Measurements from ENCODE around the gene SYVN1.
A peak's percentile ranks its signal among the peaks of the same experiment; 100 is the strongest.

SYVN1 gene

GRCh38 chr11:65169164-65169641, 34.9 kb upstream of the SYVN1 start:
- Histone ChIP-seq H3K9ac (ENCODE audit: low read length in 5 of 5) (no peak overlapping the region), H3K36me3 (ENCODE audit: control insufficient read depth in 5 of 5, insufficient read depth in 5 of 5, low read length in 5 of 5) (no peaks in the 10 kb centered on the region), H3K27ac (ENCODE audit: low read depth, low read length) (no peak overlapping the region), H3K4me3 (ENCODE audit: low read depth in 1 of 5, low read length in 5 of 5) (no peak overlapping the region), H3K27me3 (ENCODE audit: control insufficient read depth in 5 of 5, insufficient read depth in 4 of 5, low read length in 5 of 5) (no peaks in the 10 kb centered on the region), H3K9me3 (ENCODE audit: control insufficient read depth in 5 of 5, low read length in 5 of 5) (no peaks in the 10 kb centered on the region), H3K4me1 (ENCODE audit: control insufficient read depth in 5 of 5, insufficient read depth in 5 of 5, low read length in 5 of 5) (peaks cover 0 to 11% (median 3%) of the 10 kb centered on the region in 5 donors)

GRCh38 chr11:65167656-65168055, 33.3 kb upstream of the SYVN1 start:
- Histone ChIP-seq H3K27me3 (ENCODE audit: control insufficient read depth in 5 of 5, insufficient read depth in 4 of 5, low read length in 5 of 5) (no peaks in the 10 kb centered on the region), H3K9me3 (ENCODE audit: control insufficient read depth in 5 of 5, low read length in 5 of 5) (no peaks in the 10 kb centered on the region), H3K27ac (ENCODE audit: low read depth, low read length) (no peak overlapping the region), H3K36me3 (ENCODE audit: control insufficient read depth in 5 of 5, insufficient read depth in 5 of 5, low read length in 5 of 5) (no peaks in the 10 kb centered on the region), H3K4me1 (ENCODE audit: control insufficient read depth in 5 of 5, insufficient read depth in 5 of 5, low read length in 5 of 5) (peaks cover 0 to 11% (median 3%) of the 10 kb centered on the region in 5 donors), H3K9ac (ENCODE audit: low read length in 5 of 5) (no peak overlapping the region), H3K4me3 (ENCODE audit: low read depth in 1 of 5, low read length in 5 of 5) (no peak overlapping the region)

GRCh38 chr11:65166893-65167292, 32.6 kb upstream of the SYVN1 start:
- no peak overlapping the region for H3K4me3 ChIP-seq (ENCODE audit: low read depth in 1 of 5, low read length in 5 of 5)
- H3K9me3 ChIP-seq (ENCODE audit: control insufficient read depth in 5 of 5, low read length in 5 of 5) = no peaks in the 10 kb centered on the region
- H3K27ac ChIP-seq (ENCODE audit: low read depth, low read length) = no peak overlapping the region
- H3K9ac ChIP-seq (ENCODE audit: low read length in 5 of 5) = no peak overlapping the region
- H3K36me3 ChIP-seq (ENCODE audit: control insufficient read depth in 5 of 5, insufficient read depth in 5 of 5, low read length in 5 of 5) = no peaks in the 10 kb centered on the region
- H3K4me1 ChIP-seq (ENCODE audit: control insufficient read depth in 5 of 5, insufficient read depth in 5 of 5, low read length in 5 of 5) = peaks cover 0 to 11% (median 3%) of the 10 kb centered on the region in 5 donors
- H3K27me3 ChIP-seq (ENCODE audit: control insufficient read depth in 5 of 5, insufficient read depth in 4 of 5, low read length in 5 of 5) = no peaks in the 10 kb centered on the region

- Histone ChIP-seq H3K27me3 (ENCODE audit: control insufficient read depth in 5 of 5, insufficient read depth in 4 of 5, low read length in 5 of 5) (no peaks in the 10 kb centered on the region), H3K4me1 (ENCODE audit: control insufficient read depth in 5 of 5, insufficient read depth in 5 of 5, low read length in 5 of 5) (peaks cover 0 to 11% (median 3%) of the 10 kb centered on the region in 5 donors), H3K36me3 (ENCODE audit: control insufficient read depth in 5 of 5, insufficient read depth in 5 of 5, low read length in 5 of 5) (no peaks in the 10 kb centered on the region), H3K4me3 (ENCODE audit: low read depth in 1 of 5, low read length in 5 of 5) (peak overlapping the region; percentile 46 to 53 (median 52)), H3K9ac (ENCODE audit: low read length in 5 of 5) (peak overlapping the region in 4 of 5 donors; percentile 23 to 64 (median 42)), H3K9me3 (ENCODE audit: control insufficient read depth in 5 of 5, low read length in 5 of 5) (no peaks in the 10 kb centered on the region), H3K27ac (ENCODE audit: low read depth, low read length) (no peak overlapping the region)
Observed at GRCh38 chr11:65165410-65166317, 31.3 kb upstream of the SYVN1 start.

GRCh38 chr11:65163684-65164083, 29.4 kb upstream of the SYVN1 start:
- Histone ChIP-seq H3K36me3 (ENCODE audit: control insufficient read depth in 5 of 5, insufficient read depth in 5 of 5, low read length in 5 of 5) (no peaks in the 10 kb centered on the region), H3K27me3 (ENCODE audit: control insufficient read depth in 5 of 5, insufficient read depth in 4 of 5, low read length in 5 of 5) (no peaks in the 10 kb centered on the region), H3K9me3 (ENCODE audit: control insufficient read depth in 5 of 5, low read length in 5 of 5) (no peaks in the 10 kb centered on the region), H3K27ac (ENCODE audit: low read depth, low read length) (no peak overlapping the region), H3K4me1 (ENCODE audit: control insufficient read depth in 5 of 5, insufficient read depth in 5 of 5, low read length in 5 of 5) (peaks cover 0 to 11% (median 3%) of the 10 kb centered on the region in 5 donors), H3K9ac (ENCODE audit: low read length in 5 of 5) (no peak overlapping the region), H3K4me3 (ENCODE audit: low read depth in 1 of 5, low read length in 5 of 5) (no peak overlapping the region)

GRCh38 chr11:65160643-65161042, 26.3 kb upstream of the SYVN1 start:
- Histone ChIP-seq H3K4me1 (ENCODE audit: control insufficient read depth in 5 of 5, insufficient read depth in 5 of 5, low read length in 5 of 5) (peaks cover 0 to 6% (median 0%) of the 10 kb centered on the region in 5 donors), H3K27ac (ENCODE audit: low read depth, low read length) (no peak overlapping the region), H3K36me3 (ENCODE audit: control insufficient read depth in 5 of 5, insufficient read depth in 5 of 5, low read length in 5 of 5) (no peaks in the 10 kb centered on the region), H3K27me3 (ENCODE audit: control insufficient read depth in 5 of 5, insufficient read depth in 4 of 5, low read length in 5 of 5) (no peaks in the 10 kb centered on the region), H3K9me3 (ENCODE audit: control insufficient read depth in 5 of 5, low read length in 5 of 5) (no peaks in the 10 kb centered on the region), H3K4me3 (ENCODE audit: low read depth in 1 of 5, low read length in 5 of 5) (no peak overlapping the region), H3K9ac (ENCODE audit: low read length in 5 of 5) (no peak overlapping the region)

- Histone ChIP-seq H3K4me3 (ENCODE audit: low read depth in 1 of 5, low read length in 5 of 5) (no peak overlapping the region), H3K27ac (ENCODE audit: low read depth, low read length) (no peak overlapping the region), H3K9me3 (ENCODE audit: control insufficient read depth in 5 of 5, low read length in 5 of 5) (no peaks in the 10 kb centered on the region), H3K36me3 (ENCODE audit: control insufficient read depth in 5 of 5, insufficient read depth in 5 of 5, low read length in 5 of 5) (no peaks in the 10 kb centered on the region), H3K27me3 (ENCODE audit: control insufficient read depth in 5 of 5, insufficient read depth in 4 of 5, low read length in 5 of 5) (no peaks in the 10 kb centered on the region), H3K9ac (ENCODE audit: low read length in 5 of 5) (no peak overlapping the region), H3K4me1 (ENCODE audit: control insufficient read depth in 5 of 5, insufficient read depth in 5 of 5, low read length in 5 of 5) (no peaks in the 10 kb centered on the region)
Observed at GRCh38 chr11:65159012-65159411, 24.7 kb upstream of the SYVN1 start.

- Histone ChIP-seq H3K27ac (ENCODE audit: low read depth, low read length) (no peak overlapping the region), H3K4me3 (ENCODE audit: low read depth in 1 of 5, low read length in 5 of 5) (no peak overlapping the region), H3K27me3 (ENCODE audit: control insufficient read depth in 5 of 5, insufficient read depth in 4 of 5, low read length in 5 of 5) (no peaks in the 10 kb centered on the region), H3K4me1 (ENCODE audit: control insufficient read depth in 5 of 5, insufficient read depth in 5 of 5, low read length in 5 of 5) (no peaks in the 10 kb centered on the region), H3K9me3 (ENCODE audit: control insufficient read depth in 5 of 5, low read length in 5 of 5) (no peaks in the 10 kb centered on the region), H3K9ac (ENCODE audit: low read length in 5 of 5) (no peak overlapping the region), H3K36me3 (ENCODE audit: control insufficient read depth in 5 of 5, insufficient read depth in 5 of 5, low read length in 5 of 5) (no peaks in the 10 kb centered on the region)
Observed at GRCh38 chr11:65157336-65157735, 23.0 kb upstream of the SYVN1 start.

- Histone ChIP-seq H3K9ac (ENCODE audit: low read length in 5 of 5) (no peak overlapping the region), H3K36me3 (ENCODE audit: control insufficient read depth in 5 of 5, insufficient read depth in 5 of 5, low read length in 5 of 5) (no peaks in the 10 kb centered on the region), H3K27ac (ENCODE audit: low read depth, low read length) (no peak overlapping the region), H3K9me3 (ENCODE audit: control insufficient read depth in 5 of 5, low read length in 5 of 5) (no peaks in the 10 kb centered on the region), H3K4me1 (ENCODE audit: control insufficient read depth in 5 of 5, insufficient read depth in 5 of 5, low read length in 5 of 5) (no peaks in the 10 kb centered on the region), H3K27me3 (ENCODE audit: control insufficient read depth in 5 of 5, insufficient read depth in 4 of 5, low read length in 5 of 5) (no peaks in the 10 kb centered on the region), H3K4me3 (ENCODE audit: low read depth in 1 of 5, low read length in 5 of 5) (no peak overlapping the region)
Observed at GRCh38 chr11:65156926-65157325, 22.6 kb upstream of the SYVN1 start.

GRCh38 chr11:65156256-65156655, 21.9 kb upstream of the SYVN1 start:
- Histone ChIP-seq H3K9me3 (ENCODE audit: control insufficient read depth in 5 of 5, low read length in 5 of 5) (no peaks in the 10 kb centered on the region), H3K27ac (ENCODE audit: low read depth, low read length) (no peak overlapping the region), H3K4me1 (ENCODE audit: control insufficient read depth in 5 of 5, insufficient read depth in 5 of 5, low read length in 5 of 5) (no peaks in the 10 kb centered on the region), H3K36me3 (ENCODE audit: control insufficient read depth in 5 of 5, insufficient read depth in 5 of 5, low read length in 5 of 5) (no peaks in the 10 kb centered on the region), H3K4me3 (ENCODE audit: low read depth in 1 of 5, low read length in 5 of 5) (no peak overlapping the region), H3K27me3 (ENCODE audit: control insufficient read depth in 5 of 5, insufficient read depth in 4 of 5, low read length in 5 of 5) (no peaks in the 10 kb centered on the region), H3K9ac (ENCODE audit: low read length in 5 of 5) (no peak overlapping the region)
